A549 treated with DMSO at 1 μM for 4 hours (cell line): ENCODE data around the gene DNAJB8. TPM values are rescaled to one million over a fixed set of nuclear protein-coding genes. Genes with fewer than 3 reads are reported as not detected.

Experiments
- total RNA-seq: library from RNA; stranded (reverse); fragments of 200-300 nt; extraction: Qiagen RNA extraction; gene quantifications from 5 replicates; pipeline ENCODE4 v1.2.3, GENCODE V29; 2022; ENCODE audit warnings: low read depth

Gene DNAJB8
- not detected in 5 replicates for total RNA-seq

GRCh38 chr3:128466840-128467541 lies at the start of gene DNAJB8:
Gene DNAJB8 (minus strand): TSS chr3:128466890. CDS start chr3:128463245, 3,645 bp downstream.

GRCh38 chr3:128492671-128493569 lies 26.2 kb upstream of the DNAJB8 start, which contains the start of gene GATA2:
Gene GATA2 (minus strand): TSS chr3:128493201. CDS start chr3:128487031, 6,170 bp downstream.

Other genes with a start within 250 kb of the DNAJB8 start
- gene GATA2, start 26.3 kb upstream of the DNAJB8 start, total RNA-seq, result 5.0 to 5.5 TPM (median 5.0 TPM) in 5 replicates
- gene RPN1, start 183.9 kb upstream of the DNAJB8 start, total RNA-seq, result 164 to 180 TPM (median 170 TPM) in 5 replicates